OCI-LY1 (cell line): ENCODE data around the gene DNAH1.
A peak's percentile ranks its signal among the peaks of the same experiment; 100 is the strongest.

ENCODE experiments used
- H2AFZ ChIP-seq: fragments of 200-600 bp; sonication (generic), shearing (Covaris generic); 2 replicates; pipeline ENCODE4 v1.6.0; 2014; ENCODE audit warnings: antibody characterized with exemption, mild to moderate bottlenecking, low read length
- H3F3A ChIP-seq: fragments of 200-600 bp; sonication (generic), shearing (Covaris generic); 2 replicates; pipeline ENCODE4 v1.6.0; 2014; ENCODE audit warnings: mild to moderate bottlenecking, antibody characterized with exemption, low read length, moderate library complexity; ENCODE audit not compliant: insufficient read depth
- H3K27ac ChIP-seq: fragments of 200-600 bp; sonication (generic); 2 replicates; pipeline ENCODE4 v1.5.1; 2014; ENCODE audit warnings: low read length, mixed run types, mild to moderate bottlenecking, low read depth; ENCODE audit not compliant: poor library complexity, severe bottlenecking
- H3K27me3 ChIP-seq: fragments of 200-600 bp; sonication (generic); 2 replicates; pipeline ENCODE4 v1.6.0; 2014; ENCODE audit warnings: antibody characterized with exemption, mild to moderate bottlenecking, low read length, moderate library complexity; ENCODE audit not compliant: insufficient read depth
- H3K36me3 ChIP-seq: fragments of 200-600 bp; sonication (generic); 2 replicates; pipeline ENCODE4 v1.6.1; 2014; ENCODE audit warnings: mild to moderate bottlenecking, antibody characterized with exemption, low read length, moderate library complexity, mixed read lengths; ENCODE audit not compliant: insufficient read depth
- H3K4me1 ChIP-seq: fragments of 200-600 bp; sonication (generic); 2 replicates; pipeline ENCODE4 v1.5.1; 2014; ENCODE audit warnings: mild to moderate bottlenecking, low read length, moderate library complexity; ENCODE audit not compliant: insufficient read depth, severe bottlenecking
- H3K4me2 ChIP-seq: fragments of 200-600 bp; sonication (generic), shearing (Covaris generic); 2 replicates; pipeline ENCODE4 v1.6.1; 2014; ENCODE audit warnings: low read length
- H3K4me3 ChIP-seq: fragments of 200-600 bp; sonication (generic); 2 replicates; pipeline ENCODE4 v1.5.1; 2014; ENCODE audit warnings: low read length, low read depth, mild to moderate bottlenecking, mixed read lengths; ENCODE audit not compliant: poor library complexity, severe bottlenecking
- H3K79me2 ChIP-seq: fragments of 200-600 bp; shearing (Covaris generic); 2 replicates; pipeline ENCODE4 v1.6.1; 2016; ENCODE audit warnings: mixed run types, low read length, mixed read lengths; ENCODE audit not compliant: insufficient read depth
- H3K9ac ChIP-seq: fragments of 200-600 bp; sonication (generic), shearing (Covaris generic); 2 replicates; pipeline ENCODE4 v1.6.1; 2014; ENCODE audit warnings: mild to moderate bottlenecking, low read length, mixed read lengths
- H3K9me2 ChIP-seq: fragments of 200-600 bp; sonication (generic), shearing (Covaris generic); 2 replicates; pipeline ENCODE4 v1.6.1; 2014; ENCODE audit warnings: low read depth, mild to moderate bottlenecking, low read length, mixed read lengths
- H3K9me3 ChIP-seq: fragments of 200-600 bp; shearing (Covaris generic); 2 replicates; pipeline ENCODE4 v1.6.1; 2014; ENCODE audit warnings: low read length, mixed read lengths
- H4K20me1 ChIP-seq: fragments of 200-600 bp; sonication (generic), shearing (Covaris generic); 2 replicates; pipeline ENCODE4 v1.6.0; 2016; ENCODE audit warnings: mild to moderate bottlenecking, low read length; ENCODE audit not compliant: insufficient read depth
- EZH2 ChIP-seq: fragments of 200-600 bp; sonication (generic), shearing (Covaris generic); IDR thresholded peaks from 2 replicates; pipeline ENCODE4 v1.8.0; 2017; ENCODE audit warnings: borderline replicate concordance, mixed run types, mild to moderate bottlenecking, antibody characterized with exemption, low read length, moderate library complexity, mixed read lengths
- TF ChIP-seq, protein P1 (sequence below): fragments of 200-600 bp; sonication (generic), shearing (Covaris generic); IDR thresholded peaks from 2 replicates; pipeline ENCODE4 v1.5.1; 2017; ENCODE audit warnings: mild to moderate bottlenecking, antibody characterized with exemption, low read length, moderate library complexity, mixed read lengths

Gene DNAH1

DNA sequence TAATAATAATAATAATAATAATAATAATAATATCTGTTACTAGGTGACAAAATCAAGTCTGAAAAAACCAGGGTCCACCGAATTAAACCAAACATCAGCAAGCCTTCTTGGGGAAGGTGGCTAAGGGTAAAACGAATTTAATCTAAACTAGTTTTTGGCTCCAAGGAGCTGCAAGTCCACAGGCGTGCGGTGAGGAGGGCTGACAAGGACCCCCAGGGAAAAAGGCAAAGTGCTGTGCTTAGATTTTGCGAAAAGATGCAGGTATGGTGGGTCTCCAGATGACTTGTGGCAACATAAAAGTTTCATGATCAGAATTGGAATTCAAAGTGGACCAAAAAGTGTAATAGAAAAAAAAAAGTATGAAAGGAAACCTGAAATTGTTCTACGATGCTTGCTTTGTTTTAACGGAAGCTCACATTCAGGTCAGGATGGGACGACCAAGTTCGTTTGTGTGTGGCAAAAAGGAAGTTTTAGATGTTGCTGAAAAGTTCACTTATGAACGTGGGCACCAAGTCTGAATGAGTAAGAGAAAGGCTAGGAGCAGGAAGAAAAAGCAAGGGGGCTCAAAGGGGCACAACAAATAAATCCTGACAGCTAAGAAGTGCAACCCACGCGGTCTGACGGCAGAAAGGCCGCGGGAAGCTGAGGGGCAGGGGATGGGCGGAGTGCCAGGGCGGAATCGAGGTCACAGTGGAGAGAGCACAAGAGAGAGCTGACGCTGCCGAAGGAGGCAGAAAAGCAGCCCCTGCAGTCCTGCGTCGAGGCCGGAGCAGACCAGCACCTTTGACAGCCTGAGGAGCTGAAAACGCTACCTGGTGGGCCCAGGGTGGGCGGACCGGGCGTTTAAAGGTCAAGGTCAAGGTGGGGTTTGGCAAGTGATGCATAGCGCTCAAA, 38.8 kb upstream of the DNAH1 start:
- Histone ChIP-seq H3K79me2 (peaks cover 58% of the 10 kb centered on the region), H3K27me3 (no peaks in the 10 kb centered on the region), H4K20me1 (no peaks in the 10 kb centered on the region), H3K9me3 (no peaks in the 10 kb centered on the region), H3K4me3 (peak overlapping the region; percentile 92), H3K4me2 (peak overlapping the region; percentile 98), H2AFZ (no peak overlapping the region), H3F3A (no peaks in the 10 kb centered on the region), H3K27ac (peak overlapping the region; percentile 81), H3K36me3 (peaks cover 40% of the 10 kb centered on the region), H3K9me2 (no peaks in the 10 kb centered on the region), H3K4me1 (peaks cover 48% of the 10 kb centered on the region), H3K9ac (peak overlapping the region; percentile 77)
- TF ChIP-seq EZH2: no peak
- TF ChIP-seq, protein P1, sequence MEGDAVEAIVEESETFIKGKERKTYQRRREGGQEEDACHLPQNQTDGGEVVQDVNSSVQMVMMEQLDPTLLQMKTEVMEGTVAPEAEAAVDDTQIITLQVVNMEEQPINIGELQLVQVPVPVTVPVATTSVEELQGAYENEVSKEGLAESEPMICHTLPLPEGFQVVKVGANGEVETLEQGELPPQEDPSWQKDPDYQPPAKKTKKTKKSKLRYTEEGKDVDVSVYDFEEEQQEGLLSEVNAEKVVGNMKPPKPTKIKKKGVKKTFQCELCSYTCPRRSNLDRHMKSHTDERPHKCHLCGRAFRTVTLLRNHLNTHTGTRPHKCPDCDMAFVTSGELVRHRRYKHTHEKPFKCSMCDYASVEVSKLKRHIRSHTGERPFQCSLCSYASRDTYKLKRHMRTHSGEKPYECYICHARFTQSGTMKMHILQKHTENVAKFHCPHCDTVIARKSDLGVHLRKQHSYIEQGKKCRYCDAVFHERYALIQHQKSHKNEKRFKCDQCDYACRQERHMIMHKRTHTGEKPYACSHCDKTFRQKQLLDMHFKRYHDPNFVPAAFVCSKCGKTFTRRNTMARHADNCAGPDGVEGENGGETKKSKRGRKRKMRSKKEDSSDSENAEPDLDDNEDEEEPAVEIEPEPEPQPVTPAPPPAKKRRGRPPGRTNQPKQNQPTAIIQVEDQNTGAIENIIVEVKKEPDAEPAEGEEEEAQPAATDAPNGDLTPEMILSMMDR: no peak

GRCh38 chr3:52277972-52278509, 38.1 kb upstream of the DNAH1 start:
- Histone ChIP-seq H3F3A (no peaks in the 10 kb centered on the region), H4K20me1 (no peaks in the 10 kb centered on the region), H3K36me3 (peaks cover 33% of the 10 kb centered on the region), H3K9me2 (no peaks in the 10 kb centered on the region), H3K4me2 (peak overlapping the region; percentile 98), H2AFZ (no peak overlapping the region), H3K79me2 (peaks cover 50% of the 10 kb centered on the region), H3K27ac (peak overlapping the region; percentile 81), H3K4me1 (peaks cover 42% of the 10 kb centered on the region), H3K27me3 (no peaks in the 10 kb centered on the region), H3K4me3 (peak overlapping the region; percentile 92), H3K9ac (peak overlapping the region; percentile 77), H3K9me3 (no peaks in the 10 kb centered on the region)
- TF ChIP-seq, protein P1: peak; percentile 28; the same call in 1 of the 2 replicates
- TF ChIP-seq EZH2: no peak

GRCh38 chr3:52278510-52279069, 37.5 kb upstream of the DNAH1 start, which contains the start of gene WDR82:
Gene WDR82 (minus strand): TSS chr3:52278649. CDS start chr3:52278361, 288 bp downstream.
- Histone ChIP-seq H3K79me2 (peaks cover 45% of the 10 kb centered on the region), H4K20me1 (no peaks in the 10 kb centered on the region), H3K27me3 (no peaks in the 10 kb centered on the region), H3K27ac (peak within 1 kb of the TSS; percentile 81), H2AFZ (no peak within 1 kb of the TSS), H3K9me2 (no peaks in the 10 kb centered on the region), H3K4me1 (peaks cover 40% of the 10 kb centered on the region), H3K9me3 (no peaks in the 10 kb centered on the region), H3K4me3 (peak within 1 kb of the TSS; percentile 92), H3F3A (no peaks in the 10 kb centered on the region), H3K36me3 (peaks cover 28% of the 10 kb centered on the region), H3K4me2 (peak within 1 kb of the TSS; percentile 98), H3K9ac (peak within 1 kb of the TSS; percentile 77)
- no peak for TF ChIP-seq EZH2
- TF ChIP-seq, protein P1: peak; percentile 19; the same call in 1 of the 2 replicates
